ENCODE data around the gene HMGB1. TPM values are rescaled to one million over a fixed set of nuclear protein-coding genes. Genes with fewer than 3 reads are reported as not detected.

Gene HMGB1
- polyA plus RNA-seq, 1 experiment, result 223 TPM

DNA sequence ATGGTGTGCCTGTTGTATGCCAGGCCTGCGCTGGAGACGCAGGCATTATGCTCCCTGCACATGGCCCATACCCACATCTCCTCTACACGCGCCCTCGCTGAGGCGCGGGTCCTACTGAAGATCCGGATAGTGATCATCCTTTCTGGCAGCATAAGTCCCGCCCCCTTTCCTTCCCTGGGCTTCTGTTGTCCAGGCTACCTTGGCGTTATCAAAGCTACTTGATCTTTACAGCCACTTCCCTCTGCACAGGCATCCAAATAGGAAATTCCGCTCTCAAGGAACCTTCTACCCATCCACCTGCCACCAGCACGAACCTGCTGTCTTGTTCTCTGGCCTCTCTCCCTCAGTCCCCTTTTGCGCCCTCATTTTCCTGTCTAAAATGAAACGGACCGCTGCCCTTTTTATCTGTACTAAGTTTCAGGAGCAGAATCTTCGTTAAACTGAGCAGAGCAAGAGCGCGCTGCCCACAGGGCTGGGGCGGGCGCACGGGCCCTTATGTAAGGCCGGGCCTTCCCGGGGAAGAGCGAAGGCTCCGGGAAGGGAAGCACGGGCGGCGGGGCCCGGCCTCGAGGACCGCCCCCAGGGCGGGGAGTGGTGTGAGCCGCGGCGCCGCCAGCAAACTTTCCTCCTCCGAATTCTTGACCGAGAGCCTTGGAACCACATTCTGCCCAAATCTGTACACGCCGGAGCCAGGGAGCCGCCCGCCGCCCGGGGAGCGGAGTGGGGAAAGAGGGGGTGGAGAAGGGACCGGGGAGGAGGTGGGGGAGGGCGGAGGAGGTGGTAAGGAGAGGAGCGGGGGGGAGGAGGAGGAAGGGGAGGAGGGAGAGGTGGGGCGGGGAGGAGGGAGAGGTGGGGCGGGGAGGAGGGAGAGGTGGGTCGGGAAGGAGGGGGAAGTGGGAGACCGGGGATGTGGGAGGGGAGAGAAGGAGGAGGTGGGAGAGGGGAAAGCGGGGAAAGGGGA lies 44.4 kb downstream of the HMGB1 start:
- H3K27me3 ChIP-seq (ENCODE audit: control insufficient read depth, insufficient read depth, low read length), result no peaks in the 10 kb centered on the region
- H3K27ac ChIP-seq (ENCODE audit: low read depth, low read length), result peak overlapping the region; percentile 88
- no peak for TF ChIP-seq CTCF (IDR thresholded peaks at IDR 0.05; ENCODE audit: low read depth, low read length)
- POLR2A ChIA-PET, result interaction anchor here (0.8 to 1.3 kb wide), 9 partner anchors 24 to 295 kb away, joined by 3 to 7 read pairs (median 4); partner anchors contain the start of gene HMGB1
- CTCF ChIA-PET, result interaction anchor here (0.6 to 1.5 kb wide), 4 partner anchors 13 to 289 kb away, joined by 3 read pairs; no protein-coding TSS in a partner anchor
- H3K4me3 ChIP-seq (ENCODE audit: low read depth, low read length), result peak overlapping the region; percentile 68
- peak; percentile 54 for DNase-seq (ENCODE audit: low read depth, low spot score)
- H3K9me3 ChIP-seq (ENCODE audit: control insufficient read depth, insufficient read depth, low read length), result no peaks in the 10 kb centered on the region

- DNase-seq (ENCODE audit: low read depth, low spot score), result no peak
- H3K9me3 ChIP-seq (ENCODE audit: control insufficient read depth, insufficient read depth, low read length), result no peaks in the 10 kb centered on the region
- no peaks in the 10 kb centered on the region for H3K27me3 ChIP-seq (ENCODE audit: control insufficient read depth, insufficient read depth, low read length)
- ChIA-PET CTCF (interaction anchor here (0.8 kb wide), 1 partner anchor 287 kb away, joined by 3 read pairs; no protein-coding TSS in a partner anchor), POLR2A (no interaction called here)
- no peak overlapping the region for H3K4me3 ChIP-seq (ENCODE audit: low read depth, low read length)
- no peak overlapping the region for H3K27ac ChIP-seq (ENCODE audit: low read depth, low read length)
- no peak for TF ChIP-seq CTCF (IDR thresholded peaks at IDR 0.05; ENCODE audit: low read depth, low read length)
Measured at GRCh38 chr13:30418717-30419459, 46.8 kb downstream of the HMGB1 start.

- CTCF ChIA-PET, result interaction anchor here (1.3 kb wide), 1 partner anchor 11 kb away, joined by 4 read pairs; no protein-coding TSS in a partner anchor
- no peak overlapping the region for H3K27ac ChIP-seq (ENCODE audit: low read depth, low read length)
- POLR2A ChIA-PET, result no interaction called here
- no peaks in the 10 kb centered on the region for H3K27me3 ChIP-seq (ENCODE audit: control insufficient read depth, insufficient read depth, low read length)
- no peak overlapping the region for H3K4me3 ChIP-seq (ENCODE audit: low read depth, low read length)
- no peaks in the 10 kb centered on the region for H3K9me3 ChIP-seq (ENCODE audit: control insufficient read depth, insufficient read depth, low read length)
- TF ChIP-seq CTCF (IDR thresholded peaks at IDR 0.05; ENCODE audit: low read depth, low read length), result no peak
- DNase-seq (ENCODE audit: low read depth, low spot score), result no peak
Measured at GRCh38 chr13:30418075-30418716, 47.5 kb downstream of the HMGB1 start.

DNA sequence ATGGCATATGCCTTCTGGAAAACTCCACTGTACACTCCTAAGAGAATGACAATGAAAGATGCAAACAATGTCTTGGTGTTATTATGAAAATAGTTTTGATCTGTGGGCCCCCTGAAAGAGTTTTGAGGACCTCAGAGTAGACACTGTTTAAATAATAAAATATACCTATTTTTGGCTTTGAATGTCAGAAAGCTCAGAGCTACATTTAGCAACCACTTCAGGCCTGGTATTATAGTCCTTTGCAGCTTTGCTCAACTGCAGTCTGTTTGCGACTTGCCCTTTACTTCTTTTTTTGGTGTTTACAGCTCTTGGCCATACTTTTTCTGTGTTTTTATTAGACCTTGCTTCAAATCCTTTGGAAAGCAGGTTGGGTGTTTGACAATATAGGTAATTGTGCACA lies 49.3 kb downstream of the HMGB1 start:
- TF ChIP-seq CTCF (IDR thresholded peaks at IDR 0.05; ENCODE audit: low read depth, low read length), result no peak
- no peak overlapping the region for H3K27ac ChIP-seq (ENCODE audit: low read depth, low read length)
- CTCF ChIA-PET, result interaction anchor here (1.2 kb wide), 1 partner anchor 9 kb away, joined by 3 read pairs; no protein-coding TSS in a partner anchor
- no peaks in the 10 kb centered on the region for H3K9me3 ChIP-seq (ENCODE audit: control insufficient read depth, insufficient read depth, low read length)
- no peak overlapping the region for H3K4me3 ChIP-seq (ENCODE audit: low read depth, low read length)
- H3K27me3 ChIP-seq (ENCODE audit: control insufficient read depth, insufficient read depth, low read length), result no peaks in the 10 kb centered on the region
- POLR2A ChIA-PET, result no interaction called here
- DNase-seq (ENCODE audit: low read depth, low spot score), result no peak
